Islet precursor cell (in vitro differentiated cells): ENCODE data around the gene HEG1.

Source experiments
- DNase-seq: peaks from one replicate; pipeline ENCODE4 v3.0.0-alpha.2; 2018

Gene HEG1

DNA sequence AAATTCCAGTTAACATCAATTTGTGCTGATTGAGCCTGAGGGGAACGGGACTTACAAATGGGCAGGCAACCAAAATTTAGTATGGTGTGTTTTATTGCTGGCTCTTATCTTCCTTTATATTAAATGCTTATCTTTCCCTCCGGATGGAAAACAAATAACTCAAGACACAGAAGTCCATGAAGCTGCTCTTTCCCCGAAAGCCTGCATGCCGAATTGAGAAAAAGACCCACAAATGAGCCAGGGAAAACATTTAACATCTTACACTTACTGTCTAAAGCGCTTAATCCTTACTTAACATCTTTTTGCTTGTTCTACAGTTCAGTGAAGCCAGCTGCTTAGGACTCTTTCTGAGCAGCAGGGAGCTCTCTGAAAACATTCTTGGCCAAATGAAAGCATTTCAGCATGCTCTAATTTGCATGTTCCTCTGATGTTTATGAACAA is 49.5 kb downstream of the HEG1 start:
- DNase-seq = no peak

DNA sequence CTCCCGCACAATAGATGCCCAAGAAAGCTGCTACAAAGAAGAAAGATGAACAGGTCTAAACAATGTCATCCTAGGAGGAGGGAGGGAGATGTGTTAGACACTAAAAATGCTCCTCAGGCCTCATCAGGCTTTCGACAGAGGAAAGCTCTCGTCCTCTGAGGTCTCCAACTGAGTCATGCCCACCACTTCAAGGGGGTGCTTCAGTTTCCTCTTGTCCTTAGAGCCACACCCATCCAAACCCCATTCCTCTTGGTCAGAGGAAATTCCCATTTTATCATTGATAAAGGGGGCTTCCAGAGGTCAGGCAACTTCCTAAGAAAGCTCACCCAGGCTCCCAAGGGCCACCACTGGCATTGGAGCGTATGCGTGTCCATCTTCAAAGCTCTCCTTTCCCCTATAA is 50.1 kb downstream of the HEG1 start:
- DNase-seq = no peak

DNA sequence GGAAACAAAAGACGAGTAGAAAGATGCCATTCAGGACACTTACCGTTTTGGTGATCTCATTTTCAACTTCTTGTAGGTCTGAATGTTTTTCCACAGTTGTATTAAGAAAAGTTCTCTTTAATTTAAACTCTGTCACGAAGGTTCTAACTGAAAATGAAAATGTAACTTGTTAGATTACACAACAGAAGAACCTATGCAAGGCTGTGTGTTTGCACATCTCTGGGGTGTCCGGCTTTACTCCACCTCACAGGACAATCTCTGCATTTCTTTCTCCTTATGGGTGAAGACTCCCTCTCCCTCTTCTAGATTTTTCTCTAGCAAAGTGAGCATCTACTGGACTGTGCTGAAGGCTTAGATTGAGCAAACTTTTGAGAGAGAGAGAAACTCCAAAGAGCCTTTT is 50.6 kb downstream of the HEG1 start:
- no peak for DNase-seq

DNA sequence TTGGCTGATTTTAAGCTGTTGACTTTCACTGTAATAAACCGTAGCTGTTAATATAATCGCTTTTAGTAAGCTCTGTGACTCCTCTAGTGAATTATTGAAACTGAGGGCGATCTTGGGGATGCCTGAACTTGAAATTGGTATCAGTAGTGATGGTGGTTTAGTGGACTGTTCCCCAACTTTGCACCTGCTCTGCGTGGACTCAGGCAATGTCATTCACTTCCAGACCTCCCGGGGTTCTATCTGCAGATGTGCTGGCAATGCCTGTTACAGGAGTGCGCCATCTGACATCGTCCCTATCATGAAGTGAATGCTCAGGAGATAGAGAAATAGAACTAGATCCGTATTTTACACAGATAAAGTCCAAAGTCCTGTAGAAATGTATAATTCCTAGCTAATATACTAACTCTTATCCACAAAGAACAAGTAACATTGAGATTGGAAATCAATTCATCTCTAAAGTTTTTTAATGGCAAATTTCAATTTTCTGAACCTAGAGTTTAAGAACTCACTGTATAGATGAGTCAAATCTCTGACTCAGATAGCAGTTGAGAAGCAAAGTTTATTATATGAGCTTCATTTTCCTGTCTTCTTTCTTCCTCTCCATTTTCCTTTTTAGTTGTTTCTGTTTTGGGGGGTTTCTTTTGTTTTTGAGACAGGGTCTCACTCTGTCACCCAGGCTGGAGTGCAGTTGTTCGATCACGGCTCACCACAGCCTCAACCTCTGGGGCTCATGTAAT is 51.8 kb downstream of the HEG1 start:
- DNase-seq = peak; percentile 12

DNA sequence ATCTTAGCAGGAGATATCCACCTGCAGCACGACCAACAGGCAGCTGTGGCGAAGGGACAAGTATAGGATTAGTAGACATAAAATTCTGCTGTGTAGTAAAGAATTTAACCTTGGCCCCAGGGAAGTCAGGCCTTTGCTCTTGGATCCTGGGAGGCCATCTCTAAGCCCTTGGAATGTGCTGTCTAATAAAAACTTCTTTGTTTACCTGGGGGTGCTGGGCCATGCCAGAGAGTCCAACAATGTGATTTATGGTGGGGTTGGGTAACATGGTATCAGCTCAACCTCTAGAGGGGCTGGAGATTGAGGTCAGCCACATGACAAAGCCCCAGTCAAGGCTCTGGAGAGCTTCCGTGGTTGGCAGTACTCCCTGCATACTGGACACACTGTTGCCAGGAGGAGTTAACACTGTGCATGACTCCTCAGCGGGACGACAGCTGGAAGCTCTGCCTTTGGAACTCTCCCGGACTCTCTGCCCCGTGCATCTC is 52.4 kb downstream of the HEG1 start:
- peak; percentile 87 for DNase-seq

DNA sequence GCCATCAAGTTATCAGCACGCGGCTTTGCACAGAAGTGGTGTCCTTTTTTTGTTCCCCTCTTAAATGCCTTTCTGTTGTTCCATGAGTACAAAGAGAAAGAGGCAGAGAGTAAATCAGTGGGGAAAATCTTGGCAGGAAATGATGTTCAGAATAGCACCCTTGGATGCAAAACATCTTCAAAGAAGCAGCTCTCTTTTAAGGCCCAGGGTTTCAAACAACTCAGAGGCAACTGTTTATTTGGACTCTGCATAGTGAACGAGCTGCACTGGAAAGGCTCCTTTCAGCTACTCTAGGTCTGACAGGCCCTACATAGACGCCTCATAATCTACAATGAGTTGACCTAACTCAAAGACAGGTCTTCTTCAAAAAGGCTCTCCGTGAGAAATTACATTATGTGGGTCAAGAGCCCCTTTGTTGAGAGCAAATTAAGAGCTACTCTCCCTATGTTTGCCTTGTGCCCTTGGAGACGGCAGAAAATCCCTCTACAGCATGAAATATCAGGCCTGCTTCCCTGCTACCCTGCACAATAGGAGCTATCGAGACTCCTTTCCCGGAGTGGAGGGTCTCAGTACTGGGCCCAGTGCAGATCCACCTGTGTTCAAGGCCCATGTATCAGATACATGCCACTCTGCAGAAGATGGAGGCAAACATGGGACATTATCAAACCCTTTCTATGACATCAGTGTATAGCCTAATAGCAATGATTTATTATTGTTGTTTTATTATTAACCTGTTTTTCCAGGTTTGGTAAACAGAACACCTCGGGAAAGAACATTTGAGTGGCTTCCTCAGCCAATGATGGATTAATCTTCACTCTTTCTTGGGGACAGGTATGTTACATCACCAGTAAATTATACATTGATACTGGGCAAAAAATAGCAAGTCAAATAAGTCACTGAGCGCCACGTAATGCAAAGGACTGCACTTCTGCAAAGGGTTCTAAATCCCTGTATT is 53.1 kb downstream of the HEG1 start:
- DNase-seq = no peak

DNA sequence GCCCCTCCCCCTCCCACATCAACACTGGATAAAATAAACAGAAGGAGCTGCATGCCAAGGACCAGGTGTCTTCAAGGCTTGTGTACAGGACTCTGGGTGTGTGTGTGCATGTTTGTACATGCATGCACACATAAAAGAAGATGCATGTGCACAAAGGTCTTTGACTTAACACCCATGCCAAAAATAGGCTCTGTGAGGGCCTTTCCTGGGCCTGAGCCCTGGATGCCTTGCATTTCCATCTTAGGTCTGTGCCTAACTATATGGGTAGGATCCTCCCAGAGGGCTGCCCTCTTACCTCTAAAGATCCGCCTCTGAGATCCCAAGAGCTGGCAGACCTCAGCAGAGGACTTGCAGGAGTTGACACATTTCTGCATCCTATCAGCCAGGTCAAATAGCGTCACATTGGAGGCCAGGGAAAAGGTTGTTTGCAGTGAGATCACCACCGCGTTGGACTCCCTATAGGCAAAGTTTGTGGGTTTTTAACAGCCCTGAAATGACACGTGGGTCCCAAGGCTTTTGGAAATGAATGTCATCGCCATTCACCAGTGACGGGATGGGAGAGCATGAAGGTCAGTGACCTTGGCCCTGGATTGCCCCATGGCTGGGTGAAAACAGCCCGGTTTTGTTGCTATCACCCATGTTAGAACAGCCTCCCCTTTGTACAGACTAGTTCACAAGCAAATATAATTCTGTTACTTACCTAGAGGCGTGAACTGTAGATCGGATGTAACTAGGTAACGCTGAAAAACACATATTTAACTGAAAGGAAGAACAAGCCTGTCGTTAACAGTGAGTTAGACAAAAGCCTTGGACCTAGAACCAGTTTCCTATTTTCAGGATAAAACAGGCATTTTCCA is 54.0 kb downstream of the HEG1 start:
- DNase-seq = peak; percentile 28

DNA sequence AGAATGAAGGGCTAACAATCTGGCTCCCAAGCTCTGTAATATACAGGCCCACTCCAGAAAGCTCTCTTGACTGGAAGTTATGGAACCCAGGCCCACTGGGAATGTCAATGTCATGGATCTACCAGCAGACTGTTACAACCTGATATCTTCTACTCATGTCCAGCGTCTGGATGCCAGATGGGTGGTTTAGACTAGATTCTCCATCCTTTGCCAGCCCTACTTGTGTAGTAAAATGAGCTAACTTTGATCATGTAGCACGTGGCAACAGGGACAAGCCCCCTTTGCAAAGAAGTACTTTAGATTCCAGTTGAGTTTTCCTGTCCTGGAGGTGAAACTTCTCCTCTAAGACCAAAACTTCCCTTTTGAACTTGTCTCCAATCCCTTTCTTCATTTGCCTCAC is 55.1 kb downstream of the HEG1 start:
- DNase-seq = peak; percentile 21

DNA sequence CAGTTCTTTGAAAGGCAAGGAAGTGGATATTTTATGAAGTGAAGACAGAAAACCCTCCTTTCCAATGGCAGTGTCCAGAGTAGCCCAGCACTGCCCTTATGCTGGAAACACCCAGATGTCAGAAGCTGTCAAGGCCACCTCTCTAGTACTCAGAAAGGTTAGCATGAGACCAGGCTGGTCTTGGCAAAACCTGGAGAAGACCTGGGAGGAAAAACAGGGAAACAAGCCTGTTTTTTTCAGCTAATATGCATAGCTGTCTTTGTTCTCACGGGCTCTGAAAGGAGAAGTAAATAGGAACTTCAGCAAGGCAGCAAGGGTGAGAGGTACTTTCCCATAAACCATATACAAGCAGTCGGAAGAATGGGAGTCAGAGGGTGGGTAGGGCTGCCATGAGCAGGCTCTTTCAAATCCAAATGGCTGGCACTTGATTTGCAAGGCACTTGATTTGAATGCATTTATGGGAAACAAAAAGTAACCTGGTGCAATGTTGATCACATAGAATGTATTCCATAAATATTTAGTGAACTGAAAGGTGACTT is 55.8 kb downstream of the HEG1 start:
- peak; percentile 32 for DNase-seq

DNA sequence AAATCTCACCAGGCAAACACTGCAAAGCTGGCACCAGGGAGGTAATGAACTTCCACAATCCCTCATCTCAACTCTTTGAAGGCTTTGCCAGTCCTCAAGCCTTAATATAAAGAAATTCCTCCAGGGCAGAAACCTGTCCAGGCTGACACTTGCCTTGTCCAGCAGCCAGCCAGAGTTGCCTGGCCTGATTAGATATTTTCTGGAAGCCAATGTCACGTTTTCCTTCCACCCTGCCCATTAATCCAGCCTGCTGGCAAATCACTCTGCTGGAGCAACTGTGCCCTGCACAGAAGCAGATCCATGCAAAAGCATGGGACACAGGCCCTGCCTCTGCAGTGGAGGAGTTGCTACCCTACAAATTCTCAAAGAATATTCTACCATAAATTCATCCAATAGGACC is 56.5 kb downstream of the HEG1 start:
- peak; percentile 19 for DNase-seq

DNA sequence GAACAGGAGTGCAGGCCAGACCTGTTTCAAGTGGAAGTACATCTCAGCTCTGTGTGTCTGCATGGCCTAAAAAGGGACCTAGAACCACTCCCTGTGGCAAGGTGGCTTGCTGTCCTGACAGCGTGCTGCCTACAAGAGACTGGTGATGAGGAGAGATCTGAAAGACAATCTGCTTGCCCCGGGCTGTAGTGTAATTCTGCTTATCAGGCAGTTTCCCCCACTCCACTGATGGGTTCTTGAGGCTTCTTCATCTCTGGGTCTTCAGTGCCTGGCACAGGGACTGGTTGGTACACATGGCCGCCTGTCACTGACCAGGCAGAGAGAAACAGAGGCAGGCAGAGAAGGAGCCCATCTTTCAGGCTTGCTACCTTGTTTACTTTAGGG is 57.6 kb downstream of the HEG1 start:
- peak; percentile 48 for DNase-seq

DNA sequence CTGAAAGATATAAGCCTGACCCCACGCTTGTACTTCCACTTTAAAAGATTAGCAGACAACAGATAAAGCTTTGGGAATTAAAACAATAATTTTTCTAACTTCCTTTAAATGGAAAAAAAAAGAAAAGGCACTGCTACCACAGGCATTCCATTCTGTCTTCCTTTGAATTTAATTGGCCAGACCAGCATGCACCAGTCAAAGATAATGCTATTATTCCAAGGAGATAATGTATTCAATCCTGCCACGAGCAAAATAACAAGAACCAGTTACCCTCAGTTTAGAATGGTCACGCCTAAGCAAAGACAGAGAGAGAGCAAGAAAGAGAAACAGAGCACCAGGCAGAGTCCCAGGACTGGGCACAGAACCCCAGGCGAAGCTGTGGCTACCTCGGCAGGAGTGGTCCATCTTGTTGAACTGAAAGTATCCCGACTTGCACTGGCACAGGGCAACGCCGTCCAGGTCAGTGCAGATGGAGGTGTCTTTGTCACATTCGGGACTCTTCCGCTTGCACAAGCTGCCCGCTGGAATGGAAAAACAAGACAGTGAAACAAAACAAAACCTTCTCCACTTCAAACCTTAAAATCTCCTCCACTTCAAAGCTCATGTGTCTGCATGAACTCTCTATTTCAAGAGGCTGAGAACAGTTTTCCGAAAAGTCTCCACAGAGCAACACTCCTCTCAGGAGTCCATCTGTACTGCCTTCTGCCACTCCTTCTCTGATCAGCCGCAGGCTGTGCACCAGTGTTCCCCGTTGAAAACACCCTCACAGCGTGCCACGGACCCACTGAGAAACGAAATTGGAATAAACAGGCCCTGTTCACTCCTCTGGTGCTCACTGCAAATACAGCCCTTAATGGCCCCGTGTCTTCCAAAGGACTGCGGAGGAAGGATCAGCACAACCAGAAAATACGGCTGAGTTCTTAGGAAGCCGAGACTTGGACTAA is 58.2 kb downstream of the HEG1 start:
- no peak for DNase-seq

DNA sequence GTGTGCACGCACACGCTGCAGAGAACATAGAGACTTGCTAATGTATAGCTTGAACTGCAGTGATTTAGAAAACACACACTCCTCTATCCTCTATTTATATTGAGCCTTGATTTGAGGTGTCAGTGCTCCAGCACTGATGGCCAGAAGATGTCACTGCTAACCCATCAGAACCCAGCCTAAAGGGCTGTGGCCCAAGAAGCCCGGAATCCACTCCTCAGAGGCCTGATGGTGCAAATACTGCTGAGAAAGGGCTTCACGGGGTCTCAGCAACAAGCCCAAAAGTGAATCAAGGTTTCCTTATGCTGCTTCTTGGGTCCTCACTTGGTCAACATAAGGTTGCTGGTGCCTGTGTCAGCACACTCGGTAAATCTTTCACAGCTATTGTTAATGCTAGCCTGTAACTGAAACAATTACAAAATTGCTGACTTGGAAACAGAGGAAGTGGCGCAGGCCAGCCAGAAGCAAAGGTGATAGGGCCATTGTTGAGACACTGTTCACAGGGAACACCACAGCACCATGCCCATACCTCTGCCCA is 60.3 kb downstream of the HEG1 start:
- DNase-seq = peak; percentile 71

DNA sequence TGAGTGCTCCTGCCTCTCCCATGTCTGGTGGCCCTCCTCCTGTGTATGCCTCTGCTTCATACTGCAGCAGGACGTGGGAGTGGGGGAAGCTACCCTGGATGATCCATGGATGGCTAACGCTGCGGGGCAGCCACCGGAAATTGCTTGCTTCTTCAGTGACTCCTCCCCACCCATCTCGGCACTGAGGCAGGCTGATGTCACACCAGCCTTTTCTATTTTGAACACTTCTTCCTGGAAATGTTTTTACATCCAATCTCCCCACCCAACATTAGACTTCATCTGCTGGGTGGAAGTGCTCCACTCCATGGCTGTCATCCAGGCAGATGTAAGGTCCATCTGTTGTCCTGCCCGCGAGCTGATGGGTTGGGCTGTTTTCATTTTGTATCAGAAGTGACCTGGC is 62.3 kb downstream of the HEG1 start:
- no peak for DNase-seq

DNA sequence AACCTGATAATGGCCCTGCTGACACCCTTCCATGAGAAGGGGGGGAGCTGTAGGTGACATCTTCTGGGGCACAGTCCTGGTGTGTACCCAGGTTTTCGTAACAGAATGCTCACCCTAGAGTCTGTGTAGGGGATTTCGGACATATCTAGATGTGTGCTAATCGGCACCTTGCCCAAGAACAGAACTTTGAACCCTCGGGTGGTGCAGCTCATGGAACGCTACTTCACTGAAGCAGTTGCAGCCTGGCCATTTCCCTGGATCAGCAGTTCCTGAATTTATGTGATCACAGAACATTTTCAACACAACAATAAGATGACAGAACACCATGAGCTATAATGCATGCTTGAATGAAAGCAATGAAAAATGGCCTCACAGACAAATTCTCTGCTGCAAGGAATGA is 63.8 kb downstream of the HEG1 start:
- DNase-seq = no peak

DNA sequence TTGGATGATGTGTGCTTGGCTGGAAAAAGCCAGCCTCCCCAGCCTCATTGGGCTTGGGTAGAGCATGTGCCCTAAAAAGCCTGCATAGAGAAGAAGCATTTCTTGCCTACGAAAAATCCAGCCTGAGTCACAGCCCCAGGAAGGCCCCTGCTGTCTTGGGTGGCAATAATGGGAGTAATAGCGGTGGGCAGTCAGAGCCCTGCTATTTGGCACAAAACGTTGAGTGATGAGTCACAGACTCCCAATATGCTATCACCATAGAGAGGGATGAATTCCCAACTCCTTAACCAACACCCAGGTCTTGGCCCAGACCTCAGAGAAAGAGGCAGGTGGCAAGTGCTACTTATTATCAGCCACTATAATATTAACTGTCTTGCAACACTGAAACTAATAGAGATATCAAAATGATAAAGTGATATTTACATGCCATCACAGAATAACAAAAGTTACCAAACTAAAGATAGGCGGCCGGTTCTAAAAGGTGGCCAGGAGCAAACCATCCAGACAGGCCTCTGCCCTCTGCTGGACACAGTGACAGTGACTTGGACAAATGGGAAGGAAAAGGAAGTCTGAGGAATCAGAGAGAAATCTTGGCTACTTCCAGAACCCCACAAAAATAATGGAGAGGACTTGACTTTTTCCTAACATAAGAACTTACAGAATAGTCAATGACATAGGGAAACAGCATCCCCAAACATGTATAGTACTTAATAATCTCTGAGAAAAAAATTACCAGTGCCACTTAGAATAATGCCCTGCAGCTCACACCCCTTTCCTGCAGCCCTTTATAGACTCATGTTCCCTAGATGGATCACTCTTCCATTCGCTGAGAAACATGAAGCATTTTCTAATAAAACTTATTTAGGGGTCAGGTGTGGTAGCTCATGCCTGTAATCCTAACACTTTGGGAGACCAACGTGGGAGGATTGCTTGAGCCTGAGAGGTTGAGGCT is 69.3 kb downstream of the HEG1 start:
- peak; percentile 89 for DNase-seq

DNA sequence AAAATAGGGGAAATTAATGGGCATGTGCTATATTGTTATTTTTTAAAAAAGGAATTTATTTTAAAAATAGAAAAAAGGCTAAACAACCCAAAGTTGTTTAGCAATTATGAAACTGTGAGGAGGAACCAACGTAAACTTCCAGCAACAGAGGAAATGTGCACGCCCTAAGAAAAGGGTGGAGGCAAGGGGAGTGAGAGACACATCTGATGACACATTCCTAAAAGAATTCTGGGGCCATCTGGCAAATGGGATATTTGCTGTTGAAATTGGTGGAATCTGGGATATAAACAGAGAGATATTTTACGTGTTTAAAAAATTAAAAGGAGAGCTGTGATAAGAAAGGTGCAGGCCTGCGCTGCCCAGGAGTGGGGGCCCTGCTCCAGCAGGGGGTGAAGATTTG is 70.4 kb downstream of the HEG1 start:
- peak; percentile 58 for DNase-seq

DNA sequence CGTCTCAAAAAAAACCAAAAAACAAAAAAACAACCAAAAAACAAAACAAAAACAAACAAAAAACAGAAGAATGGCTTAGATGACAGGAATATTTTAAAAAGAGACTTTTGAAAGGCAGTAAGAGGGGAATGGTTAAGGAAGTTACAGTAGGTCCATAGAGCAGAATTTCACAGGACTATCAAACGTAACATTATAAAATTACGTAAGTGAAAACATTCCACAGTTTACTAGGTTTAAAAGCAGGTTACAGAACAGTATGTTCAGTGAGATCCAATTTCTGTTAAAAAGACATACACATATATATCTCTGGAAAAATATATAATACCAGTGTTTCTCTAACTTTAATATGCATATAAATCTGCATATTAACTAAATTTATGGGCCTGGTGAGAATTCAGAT is 71.0 kb downstream of the HEG1 start:
- no peak for DNase-seq

DNA sequence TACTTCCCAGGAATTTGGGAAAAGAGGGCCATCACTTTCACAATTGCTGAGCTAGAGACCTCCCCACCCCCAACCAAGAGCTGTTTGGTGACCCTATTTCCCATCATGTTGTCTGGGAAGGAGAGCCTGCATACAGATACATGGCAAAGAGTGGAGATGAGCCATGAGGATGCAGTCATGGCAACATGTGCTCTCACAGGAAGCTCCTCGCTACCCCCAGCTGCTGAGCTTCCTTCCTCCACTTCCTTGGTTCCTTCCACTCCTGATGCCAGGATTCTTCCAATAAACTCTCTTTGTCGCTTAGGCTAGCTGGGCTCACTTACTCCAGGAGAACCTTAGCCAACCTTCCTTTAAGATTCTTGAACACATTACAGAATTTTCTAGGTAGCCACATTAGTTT is 72.9 kb downstream of the HEG1 start:
- DNase-seq = no peak

DNA sequence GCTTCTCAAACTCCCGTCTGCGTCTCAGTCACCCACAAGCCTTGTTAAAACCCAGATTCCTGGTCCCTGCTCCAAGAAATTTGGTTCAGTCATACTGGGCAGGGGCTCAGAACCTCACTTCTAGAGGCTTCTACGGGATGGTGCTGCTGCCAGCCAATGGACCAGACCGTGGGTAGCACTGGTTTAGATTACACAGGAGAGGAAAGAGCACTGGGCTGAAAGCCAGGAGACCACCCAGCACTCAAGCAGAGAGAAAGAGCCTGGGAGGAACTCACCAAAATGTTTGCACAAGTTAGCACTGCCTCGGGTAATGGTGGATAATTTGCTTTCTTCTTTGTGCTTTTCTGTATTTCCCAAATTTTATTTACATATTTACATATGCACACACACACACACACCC is 74.3 kb downstream of the HEG1 start:
- DNase-seq = no peak
